ENCODE results near the gene IRF9.

Gene IRF9

GRCh38 chr14:24181371-24182077 lies 20.5 kb downstream of the IRF9 start:
- in situ Hi-C loops (cut with HindIII; ENCODE audit: low sequenced_read_pairs): no loop called here
- H3K4me3 ChIP-seq (ENCODE audit: low read depth, low read length): no peak overlapping the region
- TF ChIP-seq, protein P1, sequence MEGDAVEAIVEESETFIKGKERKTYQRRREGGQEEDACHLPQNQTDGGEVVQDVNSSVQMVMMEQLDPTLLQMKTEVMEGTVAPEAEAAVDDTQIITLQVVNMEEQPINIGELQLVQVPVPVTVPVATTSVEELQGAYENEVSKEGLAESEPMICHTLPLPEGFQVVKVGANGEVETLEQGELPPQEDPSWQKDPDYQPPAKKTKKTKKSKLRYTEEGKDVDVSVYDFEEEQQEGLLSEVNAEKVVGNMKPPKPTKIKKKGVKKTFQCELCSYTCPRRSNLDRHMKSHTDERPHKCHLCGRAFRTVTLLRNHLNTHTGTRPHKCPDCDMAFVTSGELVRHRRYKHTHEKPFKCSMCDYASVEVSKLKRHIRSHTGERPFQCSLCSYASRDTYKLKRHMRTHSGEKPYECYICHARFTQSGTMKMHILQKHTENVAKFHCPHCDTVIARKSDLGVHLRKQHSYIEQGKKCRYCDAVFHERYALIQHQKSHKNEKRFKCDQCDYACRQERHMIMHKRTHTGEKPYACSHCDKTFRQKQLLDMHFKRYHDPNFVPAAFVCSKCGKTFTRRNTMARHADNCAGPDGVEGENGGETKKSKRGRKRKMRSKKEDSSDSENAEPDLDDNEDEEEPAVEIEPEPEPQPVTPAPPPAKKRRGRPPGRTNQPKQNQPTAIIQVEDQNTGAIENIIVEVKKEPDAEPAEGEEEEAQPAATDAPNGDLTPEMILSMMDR (IDR thresholded peaks at IDR 0.05; ENCODE audit: low read depth, low read length): no peak
- DNase-seq (ENCODE audit: low read depth, low spot score): no peak

- in situ Hi-C loops (cut with HindIII; ENCODE audit: low sequenced_read_pairs): no loop called here
- TF ChIP-seq, protein P1 (IDR thresholded peaks at IDR 0.05; ENCODE audit: low read depth, low read length): no peak
- no peak overlapping the region for H3K4me3 ChIP-seq (ENCODE audit: low read depth, low read length)
- DNase-seq (ENCODE audit: low read depth, low spot score): no peak
Observed at GRCh38 chr14:24182110-24182882, 21.2 kb downstream of the IRF9 start.

- TF ChIP-seq, protein P1 (IDR thresholded peaks at IDR 0.05; ENCODE audit: low read depth, low read length): no peak
Observed at GRCh38 chr14:24183014-24183481, 22.0 kb downstream of the IRF9 start.

DNA sequence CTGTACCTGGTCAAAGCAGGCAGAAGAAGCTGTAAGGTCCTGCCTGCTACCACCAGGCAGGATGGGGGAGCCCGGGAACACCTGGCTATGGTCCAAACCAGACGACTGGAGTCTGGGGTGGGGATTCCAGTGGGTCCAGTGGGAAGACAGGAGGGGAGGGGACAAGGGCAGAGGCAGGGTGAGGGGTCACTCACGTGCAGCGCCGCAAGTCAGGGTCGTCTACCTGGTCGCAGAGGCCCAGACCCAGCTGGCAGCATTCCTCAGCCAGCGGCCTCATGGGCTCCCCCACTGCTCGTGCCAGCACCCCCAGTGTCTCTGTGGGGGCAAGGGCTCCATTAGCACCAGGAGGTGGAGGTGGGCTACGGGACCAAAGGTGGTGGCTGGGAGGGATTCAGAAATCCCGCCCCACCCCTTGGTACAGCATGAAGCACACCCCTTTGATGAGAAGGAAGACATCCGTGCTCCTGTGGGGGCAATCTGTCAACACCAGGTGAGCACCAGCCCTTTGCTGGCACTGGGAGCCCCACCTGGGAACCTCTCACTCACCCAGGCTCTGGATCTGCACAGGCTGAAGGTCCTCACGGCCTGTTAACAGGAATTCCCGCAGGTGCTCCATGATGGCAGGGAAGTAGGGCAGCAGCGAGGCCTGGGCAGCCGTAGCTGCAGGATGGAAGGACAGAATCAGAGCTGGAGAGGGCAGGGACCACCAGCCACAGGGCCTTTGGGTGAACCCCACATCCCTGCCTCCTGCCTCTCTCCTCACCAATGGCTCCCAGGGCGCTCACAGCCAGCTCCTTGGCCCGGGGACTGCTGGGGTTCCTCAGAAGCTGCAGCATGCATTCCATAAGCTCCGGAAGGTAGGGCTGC lies 23.3 kb downstream of the IRF9 start:
- no peak for DNase-seq (ENCODE audit: low read depth, low spot score)
- TF ChIP-seq, protein P1 (IDR thresholded peaks at IDR 0.05; ENCODE audit: low read depth, low read length): no peak
- H3K4me3 ChIP-seq (ENCODE audit: low read depth, low read length): no peak overlapping the region
- in situ Hi-C loops (cut with HindIII; ENCODE audit: low sequenced_read_pairs): no loop called here

More at GRCh38 chr14:24183014-24183481, 22.0 kb downstream of the IRF9 start:
- DNase-seq (ENCODE audit: low read depth, low spot score): no peak
- no peak overlapping the region for H3K4me3 ChIP-seq (ENCODE audit: low read depth, low read length)
- in situ Hi-C loops (cut with HindIII; ENCODE audit: low sequenced_read_pairs): no loop called here

- no peak for DNase-seq (ENCODE audit: low read depth, low spot score)
- in situ Hi-C loops (cut with HindIII; ENCODE audit: low sequenced_read_pairs): no loop called here
- H3K4me3 ChIP-seq (ENCODE audit: low read depth, low read length): no peak overlapping the region
- TF ChIP-seq, protein P1 (IDR thresholded peaks at IDR 0.05; ENCODE audit: low read depth, low read length): no peak
Observed at GRCh38 chr14:24185026-24185425, 24.0 kb downstream of the IRF9 start.

- in situ Hi-C loops (cut with HindIII; ENCODE audit: low sequenced_read_pairs): no loop called here
- no peak overlapping the region for H3K4me3 ChIP-seq (ENCODE audit: low read depth, low read length)
- DNase-seq (ENCODE audit: low read depth, low spot score): no peak
- TF ChIP-seq, protein P1 (IDR thresholded peaks at IDR 0.05; ENCODE audit: low read depth, low read length): no peak
Observed at GRCh38 chr14:24185741-24186140, 24.7 kb downstream of the IRF9 start.

Data from astrocyte of the spinal cord (primary cell).